Activated CD4-positive, CD25-positive, alpha-beta regulatory T cell (primary cell): ENCODE data around the gene STIMATE.

ENCODE experiments used
- DNase-seq, 4 experiments: peaks; one replicate each; lab custom pipeline; 2025; lab: John Stamatoyannopoulos, UW

STIMATE gene

GRCh38 chr3:52897130-52898122 lies at the start of gene STIMATE:
STIMATE (minus strand) TSS chr3:52897548; CDS start chr3:52897450, 98 bp downstream.
- DNase-seq: peak; percentile 66 to 79 (median 72)

DNA sequence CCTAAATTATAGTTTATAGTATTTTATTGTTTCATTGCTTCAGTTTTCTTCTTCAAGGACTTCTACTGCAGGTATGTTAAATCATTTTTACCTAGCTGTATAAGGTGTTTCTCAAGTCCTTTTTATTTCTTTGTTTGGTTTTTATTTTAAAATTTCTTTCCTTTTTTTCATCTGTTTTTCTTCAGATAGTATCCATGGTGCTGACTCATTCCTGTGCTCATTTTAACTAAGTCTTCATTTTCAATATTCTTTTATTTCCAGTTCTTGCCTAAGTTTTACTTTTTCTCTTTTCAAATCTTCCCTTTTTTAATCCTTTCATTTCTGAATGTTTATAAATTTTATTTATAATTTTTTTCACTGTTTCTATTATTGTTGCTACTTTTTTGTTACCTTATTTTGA lies 42.3 kb upstream of the STIMATE start:
- DNase-seq: no peak

DNA sequence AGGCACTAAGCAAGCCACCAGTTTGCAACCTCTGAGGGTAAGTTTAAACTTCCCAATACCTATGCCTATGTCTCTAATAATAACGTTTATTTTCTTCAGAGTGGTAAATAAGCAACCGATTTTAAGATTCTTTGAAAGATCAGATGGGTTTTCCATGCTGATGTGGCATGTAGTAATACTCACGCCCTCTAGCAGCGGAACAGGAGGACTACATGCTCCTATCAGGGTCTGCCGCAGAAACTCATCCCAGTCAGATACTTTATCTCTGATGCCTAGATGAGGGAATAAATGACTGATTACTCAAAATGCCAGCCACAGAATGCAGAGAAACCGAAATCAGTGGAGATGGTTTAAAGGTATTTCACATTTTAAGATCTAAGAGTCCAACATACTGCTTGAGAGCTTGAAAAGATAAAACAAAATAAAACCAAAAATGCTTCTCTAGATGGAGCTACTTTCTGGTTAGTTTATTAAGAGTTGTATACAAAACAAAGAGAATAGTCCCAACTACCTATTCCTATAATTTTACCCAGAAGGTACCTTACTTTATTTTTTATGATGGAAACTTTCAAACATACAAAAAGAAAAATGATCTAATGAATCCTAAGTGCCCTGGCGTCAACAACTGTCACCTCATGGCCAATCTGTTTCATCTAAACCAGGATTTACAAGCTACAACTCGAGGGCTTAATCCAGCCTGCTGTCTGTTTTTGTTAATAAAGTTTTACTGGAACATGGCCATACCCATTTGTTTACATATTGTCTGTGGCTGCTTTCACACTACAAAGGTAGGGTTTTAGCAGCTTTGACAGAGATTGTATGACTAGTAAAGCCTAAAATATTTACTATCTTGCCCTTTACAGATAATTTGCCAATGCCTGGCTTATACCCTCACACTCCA lies 37.5 kb upstream of the STIMATE start:
- DNase-seq: peak in 3 of 4 experiments; percentile 11 to 25 (median 13)

DNA sequence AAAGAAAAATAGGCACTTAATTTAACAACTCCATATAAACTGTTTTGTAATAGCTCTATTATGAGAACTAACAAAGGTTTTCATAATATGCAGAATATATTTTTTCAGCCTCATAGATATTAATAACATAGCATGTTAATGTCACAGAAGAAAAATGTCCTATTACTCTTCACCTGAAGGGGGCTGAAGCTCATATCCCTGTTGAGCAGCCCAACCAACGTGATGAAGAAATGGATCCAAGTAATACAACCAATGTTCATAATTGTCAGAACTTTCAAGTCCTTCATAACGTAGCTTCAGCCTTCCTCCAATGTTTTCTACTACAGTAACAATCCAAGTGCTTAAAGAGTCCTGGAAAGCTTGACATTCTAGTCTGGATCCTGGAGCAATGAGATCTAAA lies 34.5 kb upstream of the STIMATE start:
- no peak for DNase-seq

- no peak for DNase-seq
These were observed 34.0 kb upstream of the STIMATE start for GRCh38 chr3:52931328-52931727.

- no peak for DNase-seq
These were observed 33.4 kb upstream of the STIMATE start for GRCh38 chr3:52930748-52931147.

DNA sequence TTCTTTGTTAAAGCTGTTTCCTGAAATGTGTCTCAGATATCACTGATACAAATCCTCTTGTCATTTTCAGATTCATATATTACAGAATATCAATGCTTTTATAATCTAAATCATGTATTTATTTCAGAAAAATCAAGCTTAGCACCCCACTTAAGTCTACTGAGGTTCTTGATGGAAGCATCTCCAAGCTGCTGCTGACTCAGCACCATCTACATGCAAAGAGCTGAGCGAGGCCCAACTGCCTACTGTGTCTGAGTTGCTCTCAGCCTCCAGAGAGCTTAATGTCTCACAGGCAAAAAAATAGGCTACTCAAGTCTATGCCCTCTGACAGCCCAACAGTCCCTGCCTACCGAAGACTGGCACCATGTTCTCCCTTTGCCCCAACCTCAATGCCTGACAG lies 29.2 kb upstream of the STIMATE start:
- no peak for DNase-seq

DNA sequence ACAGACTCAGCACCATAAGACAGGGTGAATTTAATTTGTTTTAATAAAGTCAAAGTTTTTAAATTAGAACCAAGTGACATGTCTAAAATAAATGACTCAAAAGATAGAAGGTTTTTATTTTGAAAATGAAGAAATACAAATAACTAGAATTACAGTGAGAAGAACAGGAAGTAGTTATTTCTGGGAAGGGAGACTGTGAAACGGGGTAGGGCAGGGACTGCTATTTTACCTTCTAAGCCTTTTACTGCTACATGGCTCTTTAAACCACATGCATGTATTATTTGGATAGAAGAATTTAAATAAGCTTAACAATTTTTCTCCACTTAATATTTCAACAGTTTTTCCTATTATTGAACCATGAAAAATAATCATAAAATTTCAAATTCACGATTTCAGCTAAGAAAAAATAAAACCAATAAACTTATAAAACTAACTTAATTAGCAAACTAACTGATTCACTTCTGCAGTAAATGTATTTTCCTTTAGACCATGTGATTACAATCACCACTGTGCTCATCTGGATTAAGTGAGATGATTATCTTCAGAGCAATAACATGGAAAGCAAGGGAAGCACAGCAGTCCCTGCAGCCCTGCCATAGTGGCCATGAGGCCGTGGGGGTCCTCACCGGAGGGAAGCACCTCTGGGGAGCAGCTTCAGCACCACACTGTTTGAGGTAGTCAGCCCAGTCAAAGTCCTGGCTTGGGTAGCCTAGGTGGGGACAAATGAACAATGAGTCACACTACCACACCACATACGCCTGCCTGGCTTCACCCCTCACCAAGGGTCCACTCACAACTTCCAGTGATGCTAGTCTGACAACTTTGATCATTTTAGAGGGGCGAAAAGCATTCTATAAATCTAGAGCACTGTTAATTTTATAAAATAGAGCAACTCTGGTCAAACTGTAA lies 28.3 kb upstream of the STIMATE start:
- DNase-seq: no peak

GRCh38 chr3:52923963-52924362 lies 26.6 kb upstream of the STIMATE start:
- no peak for DNase-seq

DNA sequence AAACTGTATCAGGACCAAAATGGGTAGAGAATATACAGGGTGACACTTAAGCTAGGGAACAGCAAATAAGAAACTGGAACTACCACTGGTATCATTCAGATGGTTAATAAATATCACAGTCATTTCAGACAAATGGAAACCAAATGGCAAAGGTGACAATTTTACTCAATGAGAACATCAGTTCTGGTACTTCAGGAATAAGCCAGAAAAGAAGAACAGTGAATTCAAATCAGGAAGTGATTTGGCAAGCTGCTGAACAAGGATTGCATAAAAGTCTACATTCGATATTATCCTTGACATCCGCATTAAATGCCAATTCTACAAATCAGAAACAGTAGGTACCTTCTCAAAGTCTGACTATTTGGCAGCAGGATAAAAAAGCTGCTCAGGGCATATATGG lies 23.5 kb upstream of the STIMATE start:
- DNase-seq: no peak

GRCh38 chr3:52917044-52917443 lies 19.7 kb upstream of the STIMATE start:
- no peak for DNase-seq

- DNase-seq: no peak
These were observed 17.9 kb upstream of the STIMATE start for GRCh38 chr3:52915294-52915693.

GRCh38 chr3:52912885-52913731 lies 15.8 kb upstream of the STIMATE start:
- DNase-seq: no peak

DNA sequence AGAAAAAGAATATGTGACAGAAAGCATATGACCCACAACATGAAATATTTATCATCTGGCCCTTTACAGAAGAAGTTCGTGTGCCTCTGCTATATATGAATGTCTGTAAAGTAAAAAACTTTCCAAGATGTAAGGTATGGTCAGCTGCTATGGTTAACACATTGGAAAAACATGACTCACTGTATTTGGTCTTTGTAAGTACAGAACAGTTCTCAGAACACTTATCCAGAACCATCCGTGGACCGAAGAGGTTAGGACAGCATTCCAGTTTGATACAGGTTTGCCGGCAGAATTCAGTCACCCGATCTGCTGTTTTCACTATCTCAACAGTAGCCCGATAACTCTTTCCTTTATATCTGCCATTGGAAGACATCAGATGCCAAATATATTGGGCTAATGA lies 13.5 kb upstream of the STIMATE start:
- no peak for DNase-seq

- no peak for DNase-seq
These were observed 10.1 kb upstream of the STIMATE start for GRCh38 chr3:52907497-52907896.

- DNase-seq: no peak
These were observed 7.2 kb upstream of the STIMATE start for GRCh38 chr3:52904552-52904951.

- DNase-seq: no peak
These were observed 6.7 kb upstream of the STIMATE start for GRCh38 chr3:52904000-52904399.

GRCh38 chr3:52896613-52897012 lies 735 bp downstream of the STIMATE start:
- DNase-seq: no peak

GRCh38 chr3:52896151-52896550 lies 1.2 kb downstream of the STIMATE start:
- DNase-seq: no peak

DNA sequence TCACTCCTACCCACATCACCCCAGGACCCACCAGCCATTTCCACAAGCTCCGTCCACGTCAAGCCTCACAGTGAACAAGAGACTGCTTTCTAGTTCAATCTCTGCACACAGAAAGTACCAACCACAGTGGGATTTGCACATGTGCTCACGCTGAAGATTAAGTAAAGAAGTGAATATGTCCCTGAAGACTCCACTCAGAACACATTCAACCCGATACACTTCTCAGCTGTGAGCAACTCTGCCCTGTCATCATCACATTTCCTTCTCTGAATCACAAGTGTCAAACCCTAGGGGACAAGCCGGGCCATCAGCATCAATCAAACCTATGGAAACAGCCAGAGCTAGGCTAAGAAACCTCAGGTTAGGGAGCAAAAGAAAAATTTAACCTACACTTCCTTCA lies 1.9 kb downstream of the STIMATE start:
- DNase-seq: no peak

DNA sequence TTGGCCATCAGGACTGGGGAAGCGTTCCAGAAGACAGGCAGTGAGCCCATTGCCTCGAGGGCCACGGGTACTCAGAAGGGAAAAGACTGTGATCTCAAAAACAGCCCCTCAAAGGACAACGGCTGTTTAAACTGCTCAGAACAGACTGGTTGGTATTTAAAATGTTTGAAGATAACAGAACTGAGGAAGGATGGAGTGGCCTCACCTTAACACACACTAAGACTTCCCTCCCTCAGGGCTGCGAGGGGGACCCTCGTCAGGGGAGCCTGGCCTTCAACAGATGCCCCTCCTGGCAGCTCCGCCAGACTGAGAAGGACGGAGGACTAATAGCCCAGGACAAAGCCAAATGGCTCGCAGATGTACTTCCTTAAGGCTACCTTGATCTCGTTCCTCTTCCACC lies 2.6 kb downstream of the STIMATE start:
- DNase-seq: no peak
